Left hindlimb (tissue), 1 donor: ENCODE results near the gene SLC35E2B.
"Not testable (repeated sequence)": the region's sequence is repeated elsewhere in the genome, so short reads cannot be mapped to it uniquely, and the experiment has no call there.

Experiments used
- DNase-seq: peaks from one replicate; pipeline ENCODE4 v3.0.0-alpha.2; 2018

SLC35E2B gene

DNA sequence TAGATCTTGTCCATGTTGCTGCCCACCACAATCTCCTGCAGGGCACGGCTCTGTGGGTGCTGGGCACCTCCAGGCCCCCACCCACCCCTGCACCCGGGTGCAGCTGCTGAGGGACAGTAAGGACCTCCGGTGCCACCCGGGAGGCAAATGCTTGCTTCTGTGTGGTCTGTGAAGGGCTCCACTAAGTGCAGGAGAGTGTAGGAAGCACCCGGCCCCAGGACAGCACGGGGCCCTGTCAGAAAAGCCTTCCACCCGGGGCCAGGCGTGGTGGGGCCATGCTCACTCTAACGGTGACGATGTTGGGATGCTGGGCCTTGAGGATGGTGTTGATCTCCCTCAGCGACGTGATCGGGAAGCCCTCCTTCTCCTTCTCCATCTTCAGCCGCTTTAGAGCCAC is 55.1 kb downstream of the SLC35E2B start:
- DNase-seq: not testable (repeated sequence)

DNA sequence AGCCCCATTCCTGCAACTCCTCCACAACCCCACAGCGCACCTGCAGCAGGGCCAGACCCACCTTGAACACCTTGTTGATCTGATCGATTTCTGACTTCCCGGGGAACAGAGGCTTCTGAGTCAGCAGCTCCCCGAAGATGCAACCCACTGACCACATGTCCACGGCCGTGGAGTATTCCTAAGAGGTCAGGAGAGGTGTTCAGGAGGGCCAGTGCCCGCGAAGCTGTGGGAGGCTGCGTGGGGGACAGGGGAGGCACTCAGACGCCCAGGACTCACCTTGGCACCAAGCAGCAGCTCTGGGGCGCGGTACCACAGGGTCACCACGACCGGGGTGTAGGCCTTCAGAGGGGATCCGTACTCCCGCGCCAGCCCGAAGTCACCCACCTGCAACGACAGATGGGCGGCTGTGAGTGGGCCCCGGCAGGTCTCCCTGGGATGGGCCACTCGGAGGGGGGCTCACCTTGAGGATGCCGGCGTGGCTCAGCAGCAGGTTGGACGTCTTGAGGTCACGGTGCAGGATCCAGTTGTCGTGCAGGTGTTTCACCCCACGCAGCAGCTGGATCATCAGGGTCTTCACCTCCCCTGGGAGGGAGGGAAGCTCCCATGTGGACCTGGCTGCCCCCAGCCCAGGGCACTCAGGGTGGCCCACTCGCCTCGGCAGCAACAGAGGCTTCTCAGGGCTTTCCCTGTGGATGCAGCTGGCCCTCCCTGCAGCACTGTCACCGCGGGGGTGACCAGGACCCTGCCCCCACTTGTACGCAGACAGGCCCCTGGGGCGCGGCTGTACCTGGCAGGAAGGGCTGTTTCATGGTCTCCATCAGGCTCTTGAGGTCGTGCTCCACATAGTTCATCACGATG is 55.7 kb downstream of the SLC35E2B start:
- not testable (repeated sequence) for DNase-seq

DNA sequence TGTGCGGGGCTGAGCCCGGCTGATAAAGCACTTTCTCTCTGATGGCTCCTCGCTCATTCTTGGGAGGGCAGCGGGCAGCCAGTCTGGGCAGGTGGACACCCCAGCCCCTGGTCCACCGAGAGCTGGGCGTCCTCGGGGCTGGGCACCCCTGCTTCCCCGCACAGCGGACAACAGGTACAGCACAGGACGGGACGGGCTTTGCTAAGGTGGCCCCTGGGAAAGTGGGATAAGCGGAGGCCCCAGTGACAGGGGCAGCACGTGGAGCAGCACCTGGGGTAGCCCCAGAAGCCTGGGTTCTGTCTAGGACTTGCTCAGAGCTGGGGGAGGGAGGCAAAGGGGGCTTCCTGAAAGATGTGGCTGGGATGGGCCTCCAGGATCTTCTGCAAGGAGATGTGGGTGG is 58.0 kb downstream of the SLC35E2B start:
- not testable (repeated sequence) for DNase-seq

DNA sequence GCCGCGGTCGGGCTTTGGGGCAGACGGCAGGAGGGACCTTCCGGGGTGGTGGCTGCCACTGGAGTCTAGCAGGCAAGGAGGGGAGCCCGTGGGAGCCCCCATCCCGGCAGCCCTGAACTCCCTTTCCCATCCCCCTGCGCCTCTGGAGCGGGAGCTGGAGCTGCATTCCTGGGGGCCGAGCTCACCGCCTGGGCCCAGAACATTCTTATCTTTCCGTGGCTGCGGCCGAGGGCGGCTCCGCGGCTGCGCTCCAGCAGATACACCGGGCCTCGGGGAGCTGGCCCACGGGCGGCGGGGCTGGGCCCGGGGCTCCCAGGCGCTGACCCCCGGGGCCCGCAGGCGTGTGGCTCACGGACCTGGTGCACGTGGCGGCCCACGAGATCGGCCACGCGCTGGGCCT is 59.2 kb downstream of the SLC35E2B start:
- DNase-seq: not testable (repeated sequence)

DNA sequence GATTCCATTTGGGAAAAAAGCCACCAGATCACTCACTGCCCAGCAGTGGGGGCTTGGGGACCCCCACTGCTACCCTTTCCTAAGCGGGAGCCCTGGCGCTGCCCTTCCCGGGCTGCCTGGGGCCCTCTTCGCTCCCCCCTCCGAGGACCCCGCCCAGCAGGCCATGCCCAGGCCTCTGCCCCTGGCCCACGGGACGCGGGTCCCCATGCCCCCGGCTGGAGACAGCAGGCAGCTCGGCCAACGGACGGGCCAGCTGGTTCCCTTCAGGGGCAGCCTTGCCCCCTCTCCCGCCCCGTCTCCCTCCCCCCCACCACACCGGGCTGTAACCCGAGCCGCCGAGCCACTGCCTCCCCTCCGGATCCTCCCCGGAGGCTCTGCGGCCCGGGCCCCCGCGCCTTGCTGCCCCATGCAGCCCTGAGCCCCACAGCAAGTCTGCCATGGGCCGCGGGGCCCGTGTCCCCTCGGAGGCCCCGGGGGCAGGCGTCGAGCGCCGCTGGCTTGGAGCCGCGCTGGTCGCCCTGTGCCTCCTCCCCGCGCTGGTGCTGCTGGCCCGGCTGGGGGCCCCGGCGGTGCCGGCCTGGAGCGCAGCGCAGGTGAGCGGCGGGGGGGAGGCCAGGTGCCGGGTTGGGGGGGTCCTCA is 60.7 kb downstream of the SLC35E2B start, which contains the start of gene MMP23B:
Gene MMP23B (plus strand): TSS at position 392 of the 639 bp plus-strand sequence. CDS start 46 bp downstream, at position 438.
- peak; percentile 79 for DNase-seq

DNA sequence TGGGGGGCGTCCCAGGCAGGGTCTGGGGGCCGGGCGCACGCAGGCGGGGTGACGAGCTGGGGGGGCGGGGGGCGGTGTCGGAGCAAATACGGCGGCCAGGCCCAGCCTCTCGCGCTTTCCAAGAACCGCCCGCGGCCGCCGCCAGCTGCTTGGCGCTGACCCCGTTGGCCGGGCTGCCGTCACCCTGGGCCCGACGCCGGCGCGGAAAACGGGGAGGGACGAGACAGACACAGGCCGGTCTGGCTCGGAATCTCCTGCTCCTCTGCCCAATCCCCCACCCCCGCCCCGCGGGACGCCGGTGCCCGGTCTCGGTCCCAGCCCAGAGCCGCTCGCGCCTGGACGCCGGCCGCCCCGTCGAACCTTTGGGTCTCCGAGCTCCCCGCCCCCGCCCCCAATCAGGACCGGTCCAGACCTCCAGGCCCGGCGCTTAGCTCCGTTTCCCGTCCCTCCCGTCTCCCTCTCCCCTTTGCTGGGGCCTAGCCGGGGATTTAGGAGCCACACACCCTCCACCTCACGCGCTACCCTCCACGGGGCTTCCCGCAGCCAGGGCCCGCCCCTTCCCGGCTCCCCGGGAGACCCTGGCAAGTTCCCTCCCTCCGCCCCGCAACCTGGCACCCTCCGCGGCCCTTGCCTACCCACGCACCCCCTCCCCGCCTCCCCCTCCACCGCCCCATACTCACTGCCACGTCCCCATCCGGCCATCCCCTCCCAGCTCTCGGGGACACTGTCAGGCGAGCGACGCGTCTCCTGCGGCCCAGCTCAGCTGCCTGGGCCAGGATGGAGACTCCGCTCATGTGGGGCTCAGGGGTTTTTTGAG is 61.4 kb downstream of the SLC35E2B start:
- peak; percentile 92 for DNase-seq

DNA sequence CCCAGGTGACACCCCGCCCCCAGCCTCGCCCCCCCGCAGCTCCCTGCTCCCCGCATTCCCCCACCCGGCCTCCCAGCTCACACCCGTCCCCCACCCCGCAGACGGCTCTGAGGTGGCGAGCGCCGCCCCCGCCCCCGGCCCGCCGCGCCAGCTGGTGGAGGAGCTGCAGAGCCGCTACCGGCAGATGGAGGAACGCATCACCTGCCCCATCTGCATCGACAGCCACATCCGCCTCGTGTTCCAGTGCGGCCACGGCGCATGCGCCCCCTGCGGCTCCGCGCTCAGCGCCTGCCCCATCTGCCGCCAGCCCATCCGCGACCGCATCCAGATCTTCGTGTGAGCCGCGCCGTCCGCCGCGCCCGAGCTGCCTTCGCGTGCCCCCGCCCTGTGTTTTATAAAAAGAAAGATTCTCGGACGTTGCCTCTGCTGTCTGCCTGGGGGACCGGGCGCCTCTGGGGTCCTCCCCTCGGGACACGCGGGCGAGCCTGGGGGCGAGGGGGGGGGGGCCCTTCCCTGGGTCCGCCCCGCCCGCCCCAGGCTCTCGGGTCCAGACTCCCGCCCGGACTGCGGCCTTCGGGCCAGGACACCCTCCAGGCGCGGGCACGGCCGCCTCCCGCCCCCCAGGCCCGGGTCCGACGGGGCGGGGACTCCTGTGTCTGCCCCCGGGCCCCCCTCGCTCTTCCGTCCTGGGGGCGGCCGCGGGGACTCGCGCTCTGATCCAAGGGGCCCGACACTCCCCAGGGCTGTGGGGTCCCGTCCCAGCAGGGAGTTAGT is 62.2 kb downstream of the SLC35E2B start:
- peak; percentile 92 for DNase-seq

DNA sequence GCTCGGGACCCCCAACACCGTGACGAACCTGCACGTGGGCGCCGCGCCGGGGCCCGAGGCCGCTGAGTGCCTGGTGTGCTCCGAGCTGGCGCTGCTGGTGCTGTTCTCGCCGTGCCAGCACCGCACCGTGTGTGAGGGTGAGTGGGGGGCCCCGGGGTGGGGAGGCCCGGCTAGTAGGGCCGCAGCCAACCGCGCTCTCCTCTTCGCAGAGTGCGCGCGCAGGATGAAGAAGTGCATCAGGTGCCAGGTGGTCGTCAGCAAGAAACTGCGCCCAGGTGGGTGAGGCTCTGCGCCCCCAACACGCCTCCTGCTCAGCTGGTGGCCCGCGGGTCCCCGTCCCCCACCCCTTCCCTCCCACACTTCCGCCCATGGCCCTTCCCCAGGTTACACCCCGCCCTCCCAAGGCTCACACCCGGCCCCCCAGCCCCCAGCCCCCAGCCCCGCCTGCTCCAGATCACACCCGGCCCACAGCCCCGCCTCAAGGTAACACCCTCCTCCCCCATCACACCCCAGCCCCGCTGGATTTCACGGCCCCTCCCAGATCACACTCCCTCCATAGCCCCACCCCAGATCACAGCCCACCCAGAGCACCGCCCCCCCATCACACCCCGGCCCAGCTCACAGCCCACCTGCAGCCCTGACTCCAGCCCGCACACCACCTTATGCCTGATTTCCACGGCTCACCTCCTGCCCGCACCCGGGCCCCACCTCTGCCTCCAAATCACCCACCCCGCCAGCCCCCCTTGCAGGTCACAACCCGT is 63.0 kb downstream of the SLC35E2B start:
- DNase-seq: no peak

DNA sequence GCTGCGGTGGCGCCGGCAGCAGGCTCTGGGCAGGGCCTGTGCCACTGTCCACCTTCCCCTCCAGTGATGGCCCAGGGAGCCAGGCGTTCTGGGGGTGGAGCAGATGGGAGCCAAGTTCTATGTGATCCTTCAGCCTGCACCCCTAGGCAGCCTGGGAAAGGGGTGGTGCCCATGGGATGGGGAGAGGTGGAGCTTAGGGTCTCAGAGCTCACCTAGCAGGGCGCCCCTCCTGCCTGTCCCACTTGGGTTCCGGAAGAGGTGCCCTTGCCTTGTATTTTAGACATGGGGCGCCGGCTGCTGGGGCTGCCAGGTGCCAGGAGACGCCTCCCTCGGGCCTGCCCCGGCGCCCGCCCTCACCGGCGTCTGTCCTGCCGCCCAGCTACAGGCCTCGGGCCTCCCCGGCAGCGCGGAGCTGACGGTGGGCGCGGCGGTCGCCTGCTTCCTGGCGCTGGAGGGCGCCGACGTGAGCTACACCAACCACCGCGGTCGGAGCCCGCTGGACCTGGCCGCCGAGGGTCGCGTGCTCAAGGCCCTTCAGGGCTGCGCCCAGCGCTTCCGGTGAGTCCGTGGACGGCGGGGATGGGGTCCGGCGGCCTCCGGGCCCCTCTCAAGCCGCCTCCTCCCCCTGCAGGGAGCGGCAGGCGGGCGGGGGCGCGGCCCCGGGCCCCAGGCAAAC is 63.7 kb downstream of the SLC35E2B start:
- DNase-seq: peak; percentile 54

DNA sequence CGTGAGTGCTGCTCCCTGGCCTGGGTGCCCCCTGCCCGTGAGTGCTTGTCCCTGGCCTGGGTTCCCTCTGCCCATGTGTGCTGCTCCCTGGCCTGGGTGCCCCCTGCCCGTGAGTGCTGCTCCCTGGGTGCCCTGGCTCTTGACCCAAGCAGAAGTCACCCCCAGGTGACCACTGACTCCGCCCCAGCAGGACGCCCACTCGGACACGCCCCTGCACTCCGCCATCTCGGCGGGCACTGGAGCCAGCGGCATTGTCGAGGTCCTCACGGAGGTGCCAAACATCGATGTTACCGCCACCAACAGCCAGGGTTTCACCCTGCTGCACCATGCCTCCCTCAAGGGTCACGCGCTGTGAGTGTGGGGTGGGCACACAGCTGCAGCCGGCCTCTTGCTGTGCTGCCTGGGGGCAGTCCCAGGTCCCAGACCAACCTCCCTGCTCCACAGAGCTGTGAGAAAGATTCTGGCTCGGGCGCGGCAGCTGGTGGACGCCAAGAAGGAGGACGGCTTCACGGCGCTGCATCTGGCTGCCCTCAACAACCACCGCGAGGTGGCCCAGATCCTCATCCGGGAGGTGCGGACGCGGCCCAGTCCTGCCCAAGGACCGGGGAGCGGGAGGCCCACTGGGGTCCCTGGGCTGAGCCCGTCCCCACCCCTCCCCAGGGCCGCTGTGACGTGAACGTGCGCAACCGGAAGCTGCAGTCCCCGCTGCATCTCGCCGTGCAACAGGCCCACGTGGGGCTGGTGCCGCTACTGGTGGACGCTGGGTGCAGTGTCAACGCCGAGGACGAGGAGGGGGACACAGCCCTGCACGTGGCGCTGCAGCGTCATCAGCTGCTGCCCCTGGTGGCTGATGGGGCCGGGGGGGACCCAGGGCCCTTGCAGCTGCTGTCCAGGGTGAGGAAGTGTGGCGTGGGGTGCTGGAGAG is 64.5 kb downstream of the SLC35E2B start:
- no peak for DNase-seq

DNA sequence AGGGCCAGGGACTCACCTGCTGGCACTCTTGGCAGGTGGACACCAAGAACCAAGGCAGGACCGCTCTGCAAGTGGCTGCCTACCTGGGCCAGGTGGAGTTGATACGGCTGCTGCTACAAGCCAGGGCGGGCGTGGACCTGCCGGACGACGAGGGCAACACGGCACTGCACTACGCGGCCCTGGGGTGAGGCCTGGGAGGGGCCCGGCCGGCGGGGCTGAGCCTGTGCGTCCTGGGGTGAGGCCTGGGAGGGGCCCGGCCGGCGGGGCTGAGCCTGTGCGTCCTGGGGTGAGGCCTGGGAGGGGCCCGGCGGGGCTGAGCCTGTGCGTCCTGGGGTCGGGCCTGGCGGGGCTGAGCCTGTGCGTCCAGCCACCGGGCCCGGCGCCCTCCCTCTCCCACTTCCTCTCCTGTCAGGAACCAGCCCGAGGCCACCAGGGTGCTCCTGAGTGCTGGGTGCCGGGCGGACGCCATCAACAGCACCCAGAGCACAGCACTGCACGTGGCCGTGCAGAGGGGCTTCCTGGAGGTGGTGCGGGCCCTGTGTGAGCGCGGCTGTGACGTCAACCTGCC is 65.2 kb downstream of the SLC35E2B start:
- DNase-seq: no peak

DNA sequence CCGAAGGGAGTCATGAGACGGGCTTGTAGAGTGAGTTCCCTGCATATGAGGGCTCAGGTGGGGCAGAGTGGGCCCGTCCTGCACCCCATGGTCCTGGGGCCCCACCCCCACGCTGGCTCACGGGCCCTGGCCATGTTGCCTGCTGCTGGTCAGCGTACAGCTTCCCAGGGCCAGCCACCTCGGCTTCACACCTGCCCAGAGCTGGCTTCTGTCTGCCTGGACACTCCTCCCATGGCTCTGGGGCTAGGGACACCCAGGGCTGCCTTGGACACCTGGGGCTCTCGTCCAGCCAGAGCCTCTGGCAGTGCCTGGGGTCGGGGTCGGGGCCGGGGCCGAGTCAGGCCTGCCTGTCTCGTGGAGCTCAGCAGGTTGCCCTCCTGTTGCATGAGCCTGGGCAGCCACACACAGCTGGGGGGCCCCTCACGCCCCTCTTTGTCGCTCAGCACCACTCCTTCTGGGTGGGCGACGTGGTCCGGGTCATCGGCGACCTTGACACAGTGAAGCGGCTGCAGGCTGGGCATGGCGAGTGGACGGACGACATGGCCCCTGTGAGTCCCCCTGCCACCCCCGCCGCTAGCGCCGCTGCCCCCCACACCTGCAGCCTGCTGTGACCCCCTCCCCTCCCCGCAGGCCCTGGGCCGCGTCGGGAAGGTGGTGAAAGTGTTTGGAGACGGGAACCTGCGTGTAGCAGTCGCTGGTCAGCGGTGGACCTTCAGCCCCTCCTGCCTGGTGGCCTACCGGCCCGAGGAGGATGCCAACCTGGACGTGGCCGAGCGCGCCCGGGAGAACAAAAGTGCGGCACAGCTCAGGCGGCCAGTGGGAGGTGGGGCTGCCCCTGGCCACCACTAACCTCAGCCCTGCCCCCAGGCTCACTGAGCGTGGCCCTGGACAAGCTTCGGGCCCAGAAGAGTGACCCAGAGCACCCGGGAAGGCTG is 66.1 kb downstream of the SLC35E2B start:
- no peak for DNase-seq

DNA sequence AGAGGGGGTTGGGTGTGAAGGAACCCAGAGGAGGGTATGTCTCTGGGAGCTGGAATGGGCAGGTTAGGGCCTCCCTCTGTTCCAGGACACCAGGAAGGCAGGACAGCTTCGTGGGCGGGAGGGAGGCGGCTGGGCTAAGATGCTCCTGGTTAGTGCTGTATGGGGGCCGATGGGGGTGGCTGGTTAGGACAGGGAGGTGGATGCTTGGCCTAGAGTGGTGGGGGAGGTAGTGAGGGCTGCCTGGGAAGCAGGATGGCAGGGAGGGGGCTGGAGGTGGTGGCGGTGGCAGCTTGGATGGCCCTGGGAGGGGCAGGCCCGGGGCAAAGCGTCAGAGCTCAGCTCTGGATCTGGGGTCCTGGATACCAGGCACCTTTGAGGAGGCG is 66.8 kb downstream of the SLC35E2B start:
- peak; percentile 45 for DNase-seq

DNA sequence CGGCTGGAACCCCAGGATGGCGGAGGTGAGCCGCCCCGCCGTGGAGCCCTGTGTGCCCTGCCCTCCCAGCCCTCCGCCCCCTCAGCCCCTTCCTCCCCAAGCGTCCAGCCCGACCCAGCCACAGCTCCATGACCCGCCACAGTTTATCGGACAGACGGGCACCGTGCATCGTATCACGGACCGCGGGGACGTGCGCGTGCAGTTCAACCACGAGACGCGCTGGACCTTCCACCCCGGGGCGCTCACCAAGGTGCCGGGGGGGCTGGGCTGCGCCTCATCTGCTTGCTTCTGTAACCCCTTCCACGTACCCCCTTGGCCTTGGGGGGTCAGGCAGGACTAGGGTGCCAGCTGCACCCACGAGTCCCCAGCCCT is 67.2 kb downstream of the SLC35E2B start:
- DNase-seq: no peak

DNA sequence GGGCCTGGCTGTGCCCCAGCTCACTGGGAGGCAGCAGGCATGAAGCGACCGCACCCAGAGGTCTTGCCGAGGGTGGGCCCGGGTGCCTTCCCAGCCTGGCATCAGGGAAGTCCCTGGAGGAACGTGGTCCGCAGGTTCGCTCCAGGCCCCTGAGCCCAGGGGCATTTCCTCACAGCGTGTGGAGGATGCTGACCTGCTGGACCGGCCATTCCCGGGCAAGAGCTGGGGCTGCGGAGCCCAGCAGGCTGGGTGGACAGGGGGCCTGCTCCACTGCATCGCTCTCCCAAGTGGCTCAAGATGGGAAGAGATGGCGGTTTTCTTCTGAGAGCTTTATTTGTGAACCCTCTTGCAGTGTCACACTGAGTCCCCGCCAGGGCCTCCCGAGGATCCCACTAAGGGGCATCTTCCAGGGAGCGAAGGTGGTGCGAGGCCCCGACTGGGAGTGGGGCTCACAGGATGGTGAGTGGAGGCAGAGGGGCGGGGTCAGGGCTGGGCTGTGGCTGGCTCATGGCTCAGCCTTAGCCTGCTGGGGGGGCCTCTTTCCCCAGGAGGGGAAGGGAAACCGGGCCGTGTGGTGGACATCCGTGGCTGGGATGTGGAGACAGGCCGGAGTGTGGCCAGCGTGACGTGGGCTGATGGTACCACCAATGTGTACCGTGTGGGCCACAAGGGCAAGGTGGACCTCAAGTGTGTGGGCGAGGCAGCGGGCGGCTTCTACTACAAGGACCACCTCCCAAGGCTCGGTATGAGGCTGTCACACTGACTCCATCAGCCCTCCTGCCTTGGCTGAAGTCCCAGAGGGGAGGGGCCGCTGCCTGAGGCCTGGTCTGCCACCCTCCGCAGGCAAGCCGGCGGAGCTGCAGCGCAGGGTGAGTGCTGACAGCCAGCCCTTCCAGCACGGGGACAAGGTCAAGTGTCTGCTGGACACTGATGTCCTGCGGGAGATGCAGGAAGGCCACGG is 67.9 kb downstream of the SLC35E2B start:
- peak; percentile 55 for DNase-seq

DNA sequence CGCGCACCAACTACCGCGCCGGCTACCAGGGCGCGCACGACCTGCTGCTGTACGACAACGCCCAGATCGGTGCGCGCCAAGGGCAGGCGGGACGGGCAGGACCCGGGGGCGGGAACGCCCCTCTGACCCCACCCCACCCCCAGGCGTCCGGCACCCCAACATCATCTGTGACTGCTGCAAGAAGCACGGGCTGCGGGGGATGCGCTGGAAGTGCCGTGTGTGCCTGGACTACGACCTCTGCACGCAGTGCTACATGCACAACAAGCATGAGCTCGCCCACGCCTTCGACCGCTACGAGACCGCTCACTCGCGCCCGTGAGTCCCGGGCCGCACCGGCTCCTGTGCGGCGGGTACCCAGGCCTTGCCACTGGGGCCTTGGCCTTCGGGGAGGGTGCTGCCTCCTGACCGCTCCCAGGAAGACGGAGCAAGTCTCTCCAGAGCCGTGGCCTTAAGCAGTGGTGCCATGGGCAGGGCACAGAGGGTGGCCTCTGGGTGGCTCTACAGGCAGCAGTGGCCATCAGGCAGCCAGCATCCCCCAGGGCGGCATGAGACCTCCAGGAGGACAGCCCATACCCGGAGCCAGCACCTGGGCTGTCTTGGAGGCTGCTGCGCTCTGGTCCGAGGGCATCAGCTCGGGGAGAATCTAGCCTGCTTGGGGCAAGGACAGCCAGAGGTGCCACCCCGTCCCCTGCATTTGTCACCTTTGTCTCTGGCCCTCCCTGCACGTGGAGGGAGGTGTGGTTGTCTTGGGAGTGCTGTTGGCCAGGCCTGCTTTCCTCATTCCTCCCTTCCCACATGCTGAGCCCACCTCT is 68.8 kb downstream of the SLC35E2B start:
- DNase-seq: peak; percentile 41
